Loucy (cell line): ENCODE results near the gene COL13A1.

ENCODE experiments used
- EZH2phosphoT487 ChIP-seq: fragments of 200-600 bp; IDR thresholded peaks from 2 replicates; pipeline ENCODE4 v1.6.1; 2018; ENCODE audit warnings: antibody characterized with exemption, mild to moderate bottlenecking, moderate library complexity, borderline replicate concordance
- TF ChIP-seq, protein P1 (sequence below): fragments of 200-600 bp; sonication (generic); conservative IDR thresholded peaks from 2 replicates; pipeline ENCODE4 v1.5.1; 2014; ENCODE audit warnings: mild to moderate bottlenecking, antibody characterized with exemption, low read length

DNA sequence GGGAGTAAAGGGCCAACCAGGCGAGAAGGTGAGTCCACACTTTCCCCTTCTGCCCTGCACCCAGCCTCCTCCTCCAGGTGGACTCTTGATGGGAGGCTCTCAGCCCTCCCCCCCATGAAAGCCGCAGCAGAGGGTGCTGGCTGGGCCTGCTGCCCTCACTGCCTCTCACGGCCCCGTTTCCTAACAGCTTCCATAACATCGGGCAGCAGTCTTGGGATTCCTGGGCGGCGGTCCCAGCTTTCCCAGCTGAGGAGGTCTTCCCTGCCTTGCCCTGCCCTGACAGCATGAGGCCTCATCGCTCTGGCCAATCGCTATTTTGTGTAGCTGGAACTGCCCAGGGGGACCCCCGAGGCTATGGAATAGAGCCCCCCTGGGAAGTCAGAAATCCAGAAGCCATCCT lies 76.3 kb downstream of the COL13A1 start:
- TF ChIP-seq, protein P1, sequence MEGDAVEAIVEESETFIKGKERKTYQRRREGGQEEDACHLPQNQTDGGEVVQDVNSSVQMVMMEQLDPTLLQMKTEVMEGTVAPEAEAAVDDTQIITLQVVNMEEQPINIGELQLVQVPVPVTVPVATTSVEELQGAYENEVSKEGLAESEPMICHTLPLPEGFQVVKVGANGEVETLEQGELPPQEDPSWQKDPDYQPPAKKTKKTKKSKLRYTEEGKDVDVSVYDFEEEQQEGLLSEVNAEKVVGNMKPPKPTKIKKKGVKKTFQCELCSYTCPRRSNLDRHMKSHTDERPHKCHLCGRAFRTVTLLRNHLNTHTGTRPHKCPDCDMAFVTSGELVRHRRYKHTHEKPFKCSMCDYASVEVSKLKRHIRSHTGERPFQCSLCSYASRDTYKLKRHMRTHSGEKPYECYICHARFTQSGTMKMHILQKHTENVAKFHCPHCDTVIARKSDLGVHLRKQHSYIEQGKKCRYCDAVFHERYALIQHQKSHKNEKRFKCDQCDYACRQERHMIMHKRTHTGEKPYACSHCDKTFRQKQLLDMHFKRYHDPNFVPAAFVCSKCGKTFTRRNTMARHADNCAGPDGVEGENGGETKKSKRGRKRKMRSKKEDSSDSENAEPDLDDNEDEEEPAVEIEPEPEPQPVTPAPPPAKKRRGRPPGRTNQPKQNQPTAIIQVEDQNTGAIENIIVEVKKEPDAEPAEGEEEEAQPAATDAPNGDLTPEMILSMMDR = no peak
- TF ChIP-seq EZH2phosphoT487 = no peak
